Measurements from ENCODE around the gene BET1.

GRCh38 chr7:94011714-94012353 is 7.7 kb upstream of the BET1 start:
- TF ChIP-seq CTCF (IDR thresholded peaks at IDR 0.05) (no peak), POLR2A (IDR thresholded peaks at IDR 0.05) (no peak)

Data from tibial nerve (tissue), 3 donors.